Tracheal epithelial cell (primary cell): ENCODE data around the gene SUSD6. TPM values are rescaled to one million over a fixed set of nuclear protein-coding genes. Genes with fewer than 3 reads are reported as not detected.

ENCODE experiments used
- total RNA-seq: library from RNA; depleted of rRNA; stranded (reverse); fragments of >200 nt; gene quantifications from 2 replicates; pipeline ENCODE4 v1.2.1, GENCODE V29; 2014

SUSD6 gene
- 6.8 and 20.5 TPM in 2 replicates for total RNA-seq

GRCh38 chr14:69611172-69612013 is at the start of gene SUSD6:
TSS of gene SUSD6 (plus strand) at chr14:69611596. CDS start at chr14:69658593, 46,997 bp downstream.

GRCh38 chr14:69574263-69574953 is 37.0 kb upstream of the SUSD6 start, which contains the start of gene CCDC177:
TSS of gene CCDC177 (minus strand) at chr14:69574871. CDS start at chr14:69573622, 1,249 bp downstream.

Other genes starting within 250 kb of the SUSD6 start
- gene ERH, start 213.3 kb upstream of the SUSD6 start, total RNA-seq, result 86.3 and 99.5 TPM in 2 replicates
- gene SLC39A9, start 212.9 kb upstream of the SUSD6 start, total RNA-seq, result 119 and 159 TPM in 2 replicates
- gene PLEKHD1, start 126.9 kb upstream of the SUSD6 start, total RNA-seq, result under 0.01 TPM in 2 replicates
- gene CCDC177, start 36.7 kb upstream of the SUSD6 start, total RNA-seq, result not detected in 2 replicates
- 81.7 and 83.1 TPM in 2 replicates for gene SRSF5, start 155.5 kb downstream of the SUSD6 start, total RNA-seq
- not detected in 2 replicates for gene SLC10A1, start 185.6 kb downstream of the SUSD6 start, total RNA-seq